ENCODE results near the gene SAMD4A.

DNA sequence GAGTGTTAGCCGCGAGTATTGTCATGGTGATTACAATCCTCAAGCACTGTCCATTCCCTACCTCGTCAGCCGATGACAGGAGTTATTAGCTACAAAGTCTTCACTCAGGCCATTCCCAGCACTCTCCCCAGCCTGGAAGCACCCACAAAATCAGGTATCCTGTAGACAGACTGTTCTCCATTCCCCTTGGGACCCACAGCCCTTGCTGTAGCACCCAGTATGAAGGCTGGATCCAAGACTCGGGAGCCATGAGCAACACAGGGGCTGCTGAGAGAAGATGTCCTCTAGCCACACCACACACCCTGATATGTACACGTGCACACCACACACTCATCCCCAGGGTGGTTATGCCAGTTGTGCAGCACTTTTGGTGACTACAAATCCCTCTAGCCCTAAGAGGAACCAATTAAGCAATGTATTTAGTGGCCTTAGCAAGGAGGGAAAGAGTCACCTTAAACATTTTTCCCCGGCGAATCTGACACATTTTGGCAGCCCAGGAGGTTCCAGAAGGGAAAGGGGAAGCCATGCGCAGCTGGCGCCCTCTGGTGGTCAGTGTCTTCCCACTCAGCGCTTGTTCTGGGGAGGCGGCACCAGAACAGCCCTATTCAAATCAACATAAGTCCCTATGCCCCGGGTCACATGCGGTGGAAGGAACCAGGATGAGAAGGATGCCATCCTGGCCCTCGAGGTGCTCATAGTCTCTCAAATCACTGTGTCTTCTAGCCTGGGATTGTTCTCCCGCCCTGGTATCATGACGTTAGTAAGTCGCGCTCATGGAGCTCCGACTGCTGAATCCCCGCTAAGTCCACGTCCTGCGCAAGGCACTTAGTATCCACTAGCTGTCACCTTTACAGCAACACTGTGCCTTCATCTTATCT is 238.8 kb downstream of the SAMD4A start:
- TF ChIP-seq, protein P1, sequence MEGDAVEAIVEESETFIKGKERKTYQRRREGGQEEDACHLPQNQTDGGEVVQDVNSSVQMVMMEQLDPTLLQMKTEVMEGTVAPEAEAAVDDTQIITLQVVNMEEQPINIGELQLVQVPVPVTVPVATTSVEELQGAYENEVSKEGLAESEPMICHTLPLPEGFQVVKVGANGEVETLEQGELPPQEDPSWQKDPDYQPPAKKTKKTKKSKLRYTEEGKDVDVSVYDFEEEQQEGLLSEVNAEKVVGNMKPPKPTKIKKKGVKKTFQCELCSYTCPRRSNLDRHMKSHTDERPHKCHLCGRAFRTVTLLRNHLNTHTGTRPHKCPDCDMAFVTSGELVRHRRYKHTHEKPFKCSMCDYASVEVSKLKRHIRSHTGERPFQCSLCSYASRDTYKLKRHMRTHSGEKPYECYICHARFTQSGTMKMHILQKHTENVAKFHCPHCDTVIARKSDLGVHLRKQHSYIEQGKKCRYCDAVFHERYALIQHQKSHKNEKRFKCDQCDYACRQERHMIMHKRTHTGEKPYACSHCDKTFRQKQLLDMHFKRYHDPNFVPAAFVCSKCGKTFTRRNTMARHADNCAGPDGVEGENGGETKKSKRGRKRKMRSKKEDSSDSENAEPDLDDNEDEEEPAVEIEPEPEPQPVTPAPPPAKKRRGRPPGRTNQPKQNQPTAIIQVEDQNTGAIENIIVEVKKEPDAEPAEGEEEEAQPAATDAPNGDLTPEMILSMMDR (conservative IDR thresholded peaks at IDR 0.05; ENCODE audit: low read length), result peak; percentile 93
- no peak for TF ChIP-seq EZH2phosphoT487 (IDR thresholded peaks at IDR 0.05; ENCODE audit: borderline replicate concordance, low read depth, low read length)
